HG03060 (cell line): ENCODE measurements around the gene MACROH2A2.
"Not testable (repeated sequence)": the region's sequence is repeated elsewhere in the genome, so short reads cannot be mapped to it uniquely, and the experiment has no call there.

Experiments used
- ATAC-seq: cut with Tn5 transposase; IDR thresholded peaks from one replicate; pipeline ENCODE4 v1.9.1; 2021; ENCODE audit warnings: low read depth, moderate number of reproducible peaks; ENCODE audit not compliant: unreplicated experiment

MACROH2A2 gene

GRCh38 chr10:70146489-70147258 is 94.0 kb downstream of the MACROH2A2 start, which contains the start of gene TYSND1:
TSS of gene TYSND1 (minus strand) at chr10:70146700. CDS start at chr10:70146586, 114 bp downstream.
- peak; percentile 90 for ATAC-seq

- ATAC-seq, result no peak
Observed at GRCh38 chr10:70147259-70147625, 94.6 kb downstream of the MACROH2A2 start.

DNA sequence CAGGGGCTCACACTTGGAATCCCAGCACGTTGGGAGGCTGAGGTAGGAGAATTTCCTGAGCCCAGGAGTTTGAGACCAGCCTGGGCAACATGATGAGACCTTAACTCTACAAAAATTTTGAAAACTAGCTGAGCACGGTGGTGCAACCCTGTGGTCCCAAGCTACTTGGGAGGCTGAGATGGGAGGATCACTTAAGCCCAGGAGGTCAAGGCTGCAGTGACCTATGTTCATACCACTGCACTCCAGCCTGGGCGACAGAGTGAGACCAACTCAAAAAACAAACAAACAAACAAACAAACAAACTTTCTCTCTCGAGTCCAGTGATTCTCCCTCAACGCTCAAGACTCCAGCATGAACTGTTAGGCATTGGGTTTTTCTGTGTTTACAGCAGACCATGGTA is 95.9 kb downstream of the MACROH2A2 start:
- no peak for ATAC-seq

GRCh38 chr10:70155255-70155838 is 102.7 kb downstream of the MACROH2A2 start:
- ATAC-seq, result no peak

GRCh38 chr10:70158113-70158512 is 105.5 kb downstream of the MACROH2A2 start:
- no peak for ATAC-seq

DNA sequence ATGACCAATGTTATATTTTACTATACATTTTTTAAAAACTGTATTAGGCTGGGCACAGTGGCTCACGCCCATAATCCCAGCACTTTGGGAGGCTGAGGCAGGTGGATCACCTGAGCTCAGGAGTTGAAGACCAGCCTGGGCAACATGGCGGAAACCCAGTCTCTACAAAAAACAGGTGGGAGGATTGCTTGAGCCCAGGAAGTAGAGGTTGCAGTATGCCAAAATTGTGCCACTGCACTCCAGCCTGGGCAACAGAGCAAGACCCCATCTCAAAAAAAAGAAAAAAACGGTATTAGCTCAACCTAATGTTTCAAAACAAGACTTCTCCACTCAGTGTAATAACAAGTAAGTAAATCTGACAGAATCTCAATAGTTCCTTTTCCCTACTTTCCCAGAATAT is 106.7 kb downstream of the MACROH2A2 start:
- not testable (repeated sequence) for ATAC-seq

- ATAC-seq, result no peak
Observed at GRCh38 chr10:70160798-70161197, 108.2 kb downstream of the MACROH2A2 start.
